GM12878 (cell line): ENCODE data around the gene LRRK1. TPM values are rescaled to one million over a fixed set of nuclear protein-coding genes. Genes with fewer than 3 reads are reported as not detected.

Experiments
- ATAC-seq: fragments of 200-7000 bp; cut with Tn5 transposase; 3 replicates; pipeline ENCODE4 v1.9.1; 2020; ENCODE audit warnings: mild to moderate bottlenecking, moderate library complexity
- BruUV-seq: library from RNA; stranded (reverse); fragments of 400-500 nt; replicated peaks from 2 replicates; lab custom pipeline; 2021; lab: Mats Ljungman, UMichigan
- CTCF ChIA-PET: fragments of 300-600 bp; sonication (Branson Sonifier 250); formaldehyde crosslinking; extraction: SDS; loops from one replicate; lab custom pipeline; 2021; ENCODE audit warnings: inconsistent platforms; lab: Yijun Ruan, JAX
- POLR2A ChIA-PET: fragments of 350-600 bp; formaldehyde crosslinking; extraction: SDS; loops from one replicate; lab custom pipeline; 2021; ENCODE audit warnings: inconsistent platforms; lab: Charles Lee
- RAD21 ChIA-PET: fragments of 300-600 bp; sonication (Branson Sonifier 250); formaldehyde crosslinking; loops from one replicate; lab custom pipeline; 2023; ENCODE audit warnings: antibody characterized with exemption; ENCODE audit not compliant: unreplicated experiment; lab: Charles Lee
- SMC1A ChIA-PET: fragments of 300-600 bp; sonication (Branson Sonifier 250); formaldehyde crosslinking; loops from one replicate; lab custom pipeline; 2023; ENCODE audit not compliant: unreplicated experiment, uncharacterized antibody; lab: Charles Lee
- DNase-seq: peaks from one replicate; pipeline ENCODE4 v3.0.0-alpha.2; 2011; ENCODE audit warnings: low read depth, low spot score
- FAIRE-seq: peaks from 3 replicates; lab custom pipeline; 2011; peaks lifted over from hg19 to GRCh38; lab: Jason Lieb, UNC
- H2AFZ ChIP-seq: 2 replicates; pipeline ENCODE4 v1.6.0; 2011; ENCODE audit warnings: low read depth, low read length, control low read depth; ENCODE audit not compliant: control insufficient read depth
- H3K27ac ChIP-seq: 2 replicates; pipeline ENCODE4 v1.5.1; 2011; ENCODE audit warnings: control low read depth; ENCODE audit not compliant: control insufficient read depth, insufficient read depth
- H3K27me3 ChIP-seq, 2 experiments: replicated peaks in 1 of 2; 2 replicates each; pipeline versions ENCODE4 v1.6.0 to v1.6.1; 2011; ENCODE audit warnings: low read length in 1 of 2; ENCODE audit not compliant: control insufficient read depth in 2 of 2, insufficient read depth in 2 of 2
- H3K36me3 ChIP-seq, 2 experiments: 2 replicates each; pipeline ENCODE4 v1.5.1; 2011; ENCODE audit warnings: low read length in 1 of 2; ENCODE audit not compliant: control insufficient read depth in 2 of 2, insufficient read depth in 2 of 2
- H3K4me1 ChIP-seq: 2 replicates; pipeline ENCODE4 v1.6.1; 2011; ENCODE audit warnings: mild to moderate bottlenecking, low read length, moderate library complexity, mixed read lengths; ENCODE audit not compliant: control insufficient read depth, insufficient read depth
- H3K4me2 ChIP-seq: 2 replicates; pipeline ENCODE4 v1.6.0; 2011; ENCODE audit warnings: control low read depth; ENCODE audit not compliant: control insufficient read depth, insufficient read depth
- H3K4me3 ChIP-seq: fragments of 200-600 bp; sonication (generic); 2 replicates; pipeline ENCODE4 v1.5.1; 2016
- H3K79me2 ChIP-seq: 2 replicates; pipeline ENCODE4 v1.6.0; 2011; ENCODE audit warnings: low read length; ENCODE audit not compliant: control insufficient read depth, insufficient read depth
- H3K9ac ChIP-seq: 2 replicates; pipeline ENCODE4 v1.8.0; 2011; ENCODE audit warnings: low read length, control low read depth, mixed read lengths; ENCODE audit not compliant: control insufficient read depth, insufficient read depth
- H3K9me3 ChIP-seq: replicated peaks from 3 replicates; pipeline ENCODE4 v1.5.1; 2011; ENCODE audit warnings: mild to moderate bottlenecking, low read length; ENCODE audit not compliant: control insufficient read depth, insufficient read depth
- H4K20me1 ChIP-seq: 2 replicates; pipeline ENCODE4 v1.6.0; 2011; ENCODE audit not compliant: control insufficient read depth, insufficient read depth
- CHD1 ChIP-seq: IDR thresholded peaks from 2 replicates; pipeline ENCODE4 v1.6.1; 2012; ENCODE audit warnings: low read depth, low read length, improper control_type of control experiment
- CHD4 ChIP-seq: fragments of 200-600 bp; sonication (generic); IDR thresholded peaks from 2 replicates; pipeline ENCODE4 v1.6.1; 2016; ENCODE audit warnings: mild to moderate bottlenecking
- HDGF ChIP-seq: fragments of 450-650 bp; IDR thresholded peaks from 2 replicates; pipeline ENCODE4 v1.6.1; 2016; ENCODE audit warnings: antibody characterized with exemption
- ZNF384 ChIP-seq: IDR thresholded peaks from 2 replicates; pipeline ENCODE4 v1.6.1; 2012; ENCODE audit warnings: low read depth, mild to moderate bottlenecking, low read length, improper control_type of control experiment, borderline replicate concordance
- WGBS: methylation state at CpG from one replicate; pipeline ENCODE4 v1.1.6; 2016; ENCODE audit warnings: low lambda C conversion rate; ENCODE audit not compliant: insufficient replicate concordance, insufficient coverage; ENCODE audit errors: missing lambda C conversion rate; 5-methylcytosine and 5-hydroxymethylcytosine counted together
- in situ Hi-C: fragments of 300-500 bp; cut with MboI; formaldehyde crosslinking; loops from 9 replicates; pipeline ENCODE4 v1.14.3; 2018; ENCODE audit warnings: mixed read lengths
- intact Hi-C: fragments of 100-400 bp; cut with micrococcal nuclease; formaldehyde crosslinking; loops from one replicate; pipeline ENCODE4 v1.14.2; 2022; ENCODE audit not compliant: unreplicated experiment
- polyA plus RNA-seq, 11 experiments: library from polyadenylated mRNA; depleted of rRNA in 4 of 11; unstranded in 6 of 11; stranded (reverse) in 5 of 11; fragments of >200 nt; fragmentation: Nextera tagmentation in 4 of 11; fragmentation: Illumina TruSeq in 1 of 11; extraction: Ambion mirVana in 4 of 11; extraction: Trizol in 1 of 11; gene quantifications; 1 replicate in 1 of 11; 2 replicates in 10 of 11; pipeline versions ENCODE4 v1.2.1 to v1.2.3, GENCODE V29; 2011 to 2016; ENCODE audit warnings: inconsistent platforms in 2 of 11, missing spikeins in 2 of 11, low read depth in 1 of 11
- total RNA-seq, 4 experiments: library from RNA; depleted of rRNA in 3 of 4; stranded (reverse); fragments of >200 nt in 3 of 4; fragmentation: Illumina TruSeq in 1 of 4; extraction: Trizol in 1 of 4; gene quantifications; 2 replicates each; pipeline versions ENCODE4 v1.2.1 to v1.2.3, GENCODE V29; 2013 to 2021
- TF ChIP-seq, protein P1 (sequence below): fragments of 450-650 bp; IDR thresholded peaks from 2 replicates; pipeline ENCODE4 v1.6.1; 2017; ENCODE audit warnings: antibody characterized with exemption, mild to moderate bottlenecking, moderate library complexity

LRRK1 gene
- total and polyA plus RNA-seq, 10 of the 15 experiments (the other 5 are each of a cell fraction or from before 2014, with no cell fraction given) = 2.2 to 58.3 (median 17.9) TPM

DNA sequence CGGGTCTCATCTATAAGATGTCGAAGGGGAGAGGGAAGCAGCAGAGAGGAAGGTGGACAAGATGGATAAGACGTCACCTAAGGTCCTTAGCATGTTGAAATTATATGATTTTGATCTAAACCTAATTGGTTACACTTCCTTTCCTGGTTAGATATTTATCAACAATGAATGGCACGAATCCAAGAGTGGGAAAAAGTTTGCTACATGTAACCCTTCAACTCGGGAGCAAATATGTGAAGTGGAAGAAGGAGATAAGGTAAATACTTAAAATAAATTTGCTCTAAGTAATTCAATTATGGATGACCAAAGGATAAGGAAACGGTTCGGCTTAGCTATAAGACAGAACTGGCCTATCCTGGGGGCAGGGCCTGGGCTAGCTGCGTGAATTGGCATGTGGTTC, 34.0 kb upstream of the LRRK1 start:
- ChIA-PET RAD21 (no interaction called here), POLR2A (no interaction called here), CTCF (no interaction called here)
- H3K4me1 ChIP-seq = no peaks in the 10 kb centered on the region
- DNase-seq (no peak), FAIRE-seq (no peak)
- no peaks in the 10 kb centered on the region for H4K20me1 ChIP-seq
- in situ Hi-C loops (no loop called here), intact Hi-C loops (no loop called here)
- no peak overlapping the region for H3K4me2 ChIP-seq
- no peak overlapping the region for H3K9ac ChIP-seq
- no peaks in the 10 kb centered on the region for H3K79me2 ChIP-seq
- 39% methylated on average over 8 of the region's 8 CpGs for WGBS
- no peak overlapping the region for H3K4me3 ChIP-seq
- BruUV-seq = no TSS peak
- no peak overlapping the region for H3K27ac ChIP-seq
- no peaks in the 10 kb centered on the region for H3K36me3 ChIP-seq
- no peaks in the 10 kb centered on the region for H3K9me3 ChIP-seq
- TF ChIP-seq, protein P1, sequence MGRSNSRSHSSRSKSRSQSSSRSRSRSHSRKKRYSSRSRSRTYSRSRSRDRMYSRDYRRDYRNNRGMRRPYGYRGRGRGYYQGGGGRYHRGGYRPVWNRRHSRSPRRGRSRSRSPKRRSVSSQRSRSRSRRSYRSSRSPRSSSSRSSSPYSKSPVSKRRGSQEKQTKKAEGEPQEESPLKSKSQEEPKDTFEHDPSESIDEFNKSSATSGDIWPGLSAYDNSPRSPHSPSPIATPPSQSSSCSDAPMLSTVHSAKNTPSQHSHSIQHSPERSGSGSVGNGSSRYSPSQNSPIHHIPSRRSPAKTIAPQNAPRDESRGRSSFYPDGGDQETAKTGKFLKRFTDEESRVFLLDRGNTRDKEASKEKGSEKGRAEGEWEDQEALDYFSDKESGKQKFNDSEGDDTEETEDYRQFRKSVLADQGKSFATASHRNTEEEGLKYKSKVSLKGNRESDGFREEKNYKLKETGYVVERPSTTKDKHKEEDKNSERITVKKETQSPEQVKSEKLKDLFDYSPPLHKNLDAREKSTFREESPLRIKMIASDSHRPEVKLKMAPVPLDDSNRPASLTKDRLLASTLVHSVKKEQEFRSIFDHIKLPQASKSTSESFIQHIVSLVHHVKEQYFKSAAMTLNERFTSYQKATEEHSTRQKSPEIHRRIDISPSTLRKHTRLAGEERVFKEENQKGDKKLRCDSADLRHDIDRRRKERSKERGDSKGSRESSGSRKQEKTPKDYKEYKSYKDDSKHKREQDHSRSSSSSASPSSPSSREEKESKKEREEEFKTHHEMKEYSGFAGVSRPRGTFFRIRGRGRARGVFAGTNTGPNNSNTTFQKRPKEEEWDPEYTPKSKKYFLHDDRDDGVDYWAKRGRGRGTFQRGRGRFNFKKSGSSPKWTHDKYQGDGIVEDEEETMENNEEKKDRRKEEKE = no peak
- TF ChIP-seq ZNF384 (no peak), HDGF (no peak), CHD4 (no peak), CHD1 (no peak)
- TF ChIP-seq, all 136 proteins: peak for 0
- Histone ChIP-seq H2AFZ (no peak overlapping the region), H3K27me3 (peaks cover 19 to 27% of the 10 kb centered on the region in 2 experiments)
- ATAC-seq = no peak
- SMC1A ChIA-PET = interaction anchor here (1.4 kb wide), 1 partner anchor 29 kb away, joined by 4 read pairs; no protein-coding TSS in a partner anchor
